Measurements from ENCODE around the gene PRKCI. TPM values are rescaled to one million over a fixed set of nuclear protein-coding genes. Genes with fewer than 3 reads are reported as not detected.

Gene PRKCI
- 79.1 to 90.6 TPM (median 87.4 TPM) in 3 replicates for total RNA-seq (2021)
- Bru-seq, nascent RNA = percentile 87 among the genes with signal in this experiment
- long read RNA-seq, experiment 1, full-length matches to known transcripts = 649 of 795 reads
- long read RNA-seq, experiment 1, partial matches to known transcripts = 53 of 795 reads
- long read RNA-seq, experiment 1, other reads (novel, unspliced or antisense) = 93 of 795 reads
- long read RNA-seq, experiment 2, full-length matches to known transcripts = 42 of 109 reads
- long read RNA-seq, experiment 2, partial matches to known transcripts = 12 of 109 reads
- long read RNA-seq, experiment 2, other reads (novel, unspliced or antisense) = 55 of 109 reads
- long read RNA-seq, experiment 3, full-length matches to known transcripts = 1 of 6 reads
- long read RNA-seq, experiment 3, partial matches to known transcripts = 2 of 6 reads
- long read RNA-seq, experiment 3, other reads (novel, unspliced or antisense) = 3 of 6 reads

DNA sequence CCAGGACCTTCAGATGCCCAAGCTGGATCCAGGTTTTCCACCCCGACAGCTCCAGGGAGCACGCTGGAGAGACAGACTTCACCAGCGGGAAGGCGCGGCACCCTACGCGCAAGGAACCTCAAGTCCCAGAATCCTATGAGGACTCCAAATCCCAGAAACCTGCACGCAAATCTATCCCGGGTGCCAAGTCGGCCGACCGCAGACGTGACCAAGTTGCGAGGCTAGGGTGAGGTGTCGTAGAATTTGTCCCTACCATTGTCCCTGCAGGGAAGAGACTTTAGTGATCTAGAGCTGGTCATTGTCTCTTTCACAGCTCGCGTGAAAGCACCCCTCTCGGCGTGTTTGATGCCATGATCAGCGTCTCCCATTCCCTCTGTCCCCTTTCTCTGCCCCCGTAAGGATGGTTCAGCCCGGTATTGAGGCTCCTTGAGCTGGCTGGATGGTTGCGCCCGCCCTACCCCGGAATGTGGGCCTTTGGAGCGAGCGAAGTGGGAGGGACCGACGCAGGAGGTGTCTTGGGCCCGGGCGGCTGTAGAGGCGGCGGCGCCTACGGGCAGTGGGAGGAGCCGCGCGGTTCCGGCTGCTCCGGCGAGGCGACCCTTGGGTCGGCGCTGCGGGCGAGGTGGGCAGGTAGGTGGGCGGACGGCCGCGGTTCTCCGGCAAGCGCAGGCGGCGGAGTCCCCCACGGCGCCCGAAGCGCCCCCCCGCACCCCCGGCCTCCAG is at the start of gene PRKCI:
Gene PRKCI (plus strand): TSS at position 501 of the 723 bp plus-strand sequence. CDS start 246 bp downstream, outside the sequence.
- DNase-seq (ENCODE audit: low spot score) = peak; percentile 96
- Mint-ChIP-seq H3K36me3 (no peaks in the 10 kb centered on the region), H3K27ac (peak within 1 kb of the TSS; percentile 99), H3K4me3 (peak within 1 kb of the TSS; percentile 93), H3K4me1 (peaks cover 28% of the 10 kb centered on the region), H3K27me3 (ENCODE audit: low read depth) (no peaks in the 10 kb centered on the region), H3K9me3 (no peaks in the 10 kb centered on the region)
- ATAC-seq = peak; percentile 96
- ChIA-PET POLR2A (no interaction called here), CTCF (interaction anchor here (1.6 kb wide), 1 partner anchor 103 kb away, joined by 3 read pairs; no protein-coding TSS in a partner anchor)
- TF ChIP-seq MYBL2 (CRISPR knock-in tag; IDR thresholded peaks at IDR 0.05) (no peak), GTF2I (CRISPR knock-in tag; conservative IDR thresholded peaks at IDR 0.05) (no peak), ZNF423 (CRISPR knock-in tag; IDR thresholded peaks at IDR 0.05) (peak; percentile 72), NFE2L1 (CRISPR knock-in tag; IDR thresholded peaks at IDR 0.05) (no peak), SP1 (CRISPR knock-in tag; conservative IDR thresholded peaks at IDR 0.05) (no peak; the same call in 1 of the 2 replicates), ZNF317 (CRISPR knock-in tag; IDR thresholded peaks at IDR 0.05; ENCODE audit: borderline replicate concordance, low read depth) (no peak), SOX15 (CRISPR knock-in tag; IDR thresholded peaks at IDR 0.05) (no peak), ESRRA (CRISPR knock-in tag; IDR thresholded peaks at IDR 0.05; ENCODE audit: borderline replicate concordance) (no peak), NR2C2 (CRISPR knock-in tag; IDR thresholded peaks at IDR 0.05) (no peak), ETV6 (CRISPR knock-in tag; IDR thresholded peaks at IDR 0.05) (peak; percentile 63), TP53 (CRISPR knock-in tag; IDR thresholded peaks at IDR 0.05) (0 out of 2 replicates have a peak, but pooled peaks have one; percentile 54), RORB (CRISPR knock-in tag; IDR thresholded peaks at IDR 0.05) (no peak), GRHL2 (CRISPR knock-in tag; IDR thresholded peaks at IDR 0.05; ENCODE audit: insufficient replicate concordance, severe bottlenecking) (no peak)
- TF ChIP-seq, protein P1, sequence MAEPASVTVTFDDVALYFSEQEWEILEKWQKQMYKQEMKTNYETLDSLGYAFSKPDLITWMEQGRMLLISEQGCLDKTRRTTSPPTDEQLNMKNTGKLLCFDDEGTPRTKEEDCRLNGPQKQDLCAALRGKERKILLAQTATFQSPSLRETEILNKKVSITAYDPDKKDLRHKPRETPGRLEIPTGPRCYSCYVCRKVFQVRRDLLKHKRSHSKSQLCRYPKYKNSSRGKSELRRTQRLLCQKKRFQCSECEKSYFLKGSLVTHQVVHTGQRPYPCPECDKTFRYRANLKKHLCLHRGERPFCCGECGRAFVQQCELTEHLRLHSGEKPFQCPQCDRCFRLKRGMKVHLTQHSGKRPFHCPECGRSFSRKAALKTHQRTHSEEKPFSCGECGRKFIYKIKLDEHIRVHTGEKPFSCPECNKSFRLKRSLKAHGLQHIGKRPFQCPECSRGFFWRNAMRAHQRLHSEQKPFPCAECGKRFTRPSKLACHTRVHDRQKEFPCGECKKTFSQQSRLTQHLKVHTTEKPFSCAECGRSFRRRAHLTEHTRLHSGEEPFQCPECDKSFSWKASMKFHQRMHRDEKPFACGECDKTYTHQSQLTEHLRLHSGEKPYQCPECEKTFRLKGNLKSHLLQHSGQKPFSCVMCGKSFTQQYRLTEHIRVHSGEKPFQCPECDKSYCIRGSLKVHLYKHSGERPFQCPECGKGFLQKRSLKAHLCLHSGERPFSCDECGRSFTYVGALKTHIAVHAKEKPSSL (CRISPR knock-in tag; conservative IDR thresholded peaks at IDR 0.05) = no peak
- TF ChIP-seq, protein P2, sequence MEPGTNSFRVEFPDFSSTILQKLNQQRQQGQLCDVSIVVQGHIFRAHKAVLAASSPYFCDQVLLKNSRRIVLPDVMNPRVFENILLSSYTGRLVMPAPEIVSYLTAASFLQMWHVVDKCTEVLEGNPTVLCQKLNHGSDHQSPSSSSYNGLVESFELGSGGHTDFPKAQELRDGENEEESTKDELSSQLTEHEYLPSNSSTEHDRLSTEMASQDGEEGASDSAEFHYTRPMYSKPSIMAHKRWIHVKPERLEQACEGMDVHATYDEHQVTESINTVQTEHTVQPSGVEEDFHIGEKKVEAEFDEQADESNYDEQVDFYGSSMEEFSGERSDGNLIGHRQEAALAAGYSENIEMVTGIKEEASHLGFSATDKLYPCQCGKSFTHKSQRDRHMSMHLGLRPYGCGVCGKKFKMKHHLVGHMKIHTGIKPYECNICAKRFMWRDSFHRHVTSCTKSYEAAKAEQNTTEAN (CRISPR knock-in tag; IDR thresholded peaks at IDR 0.05) = no peak
- TF ChIP-seq, protein P3, sequence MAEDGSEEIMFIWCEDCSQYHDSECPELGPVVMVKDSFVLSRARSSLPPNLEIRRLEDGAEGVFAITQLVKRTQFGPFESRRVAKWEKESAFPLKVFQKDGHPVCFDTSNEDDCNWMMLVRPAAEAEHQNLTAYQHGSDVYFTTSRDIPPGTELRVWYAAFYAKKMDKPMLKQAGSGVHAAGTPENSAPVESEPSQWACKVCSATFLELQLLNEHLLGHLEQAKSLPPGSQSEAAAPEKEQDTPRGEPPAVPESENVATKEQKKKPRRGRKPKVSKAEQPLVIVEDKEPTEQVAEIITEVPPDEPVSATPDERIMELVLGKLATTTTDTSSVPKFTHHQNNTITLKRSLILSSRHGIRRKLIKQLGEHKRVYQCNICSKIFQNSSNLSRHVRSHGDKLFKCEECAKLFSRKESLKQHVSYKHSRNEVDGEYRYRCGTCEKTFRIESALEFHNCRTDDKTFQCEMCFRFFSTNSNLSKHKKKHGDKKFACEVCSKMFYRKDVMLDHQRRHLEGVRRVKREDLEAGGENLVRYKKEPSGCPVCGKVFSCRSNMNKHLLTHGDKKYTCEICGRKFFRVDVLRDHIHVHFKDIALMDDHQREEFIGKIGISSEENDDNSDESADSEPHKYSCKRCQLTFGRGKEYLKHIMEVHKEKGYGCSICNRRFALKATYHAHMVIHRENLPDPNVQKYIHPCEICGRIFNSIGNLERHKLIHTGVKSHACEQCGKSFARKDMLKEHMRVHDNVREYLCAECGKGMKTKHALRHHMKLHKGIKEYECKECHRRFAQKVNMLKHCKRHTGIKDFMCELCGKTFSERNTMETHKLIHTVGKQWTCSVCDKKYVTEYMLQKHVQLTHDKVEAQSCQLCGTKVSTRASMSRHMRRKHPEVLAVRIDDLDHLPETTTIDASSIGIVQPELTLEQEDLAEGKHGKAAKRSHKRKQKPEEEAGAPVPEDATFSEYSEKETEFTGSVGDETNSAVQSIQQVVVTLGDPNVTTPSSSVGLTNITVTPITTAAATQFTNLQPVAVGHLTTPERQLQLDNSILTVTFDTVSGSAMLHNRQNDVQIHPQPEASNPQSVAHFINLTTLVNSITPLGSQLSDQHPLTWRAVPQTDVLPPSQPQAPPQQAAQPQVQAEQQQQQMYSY (CRISPR knock-in tag; IDR thresholded peaks at IDR 0.05) = no peak
- TF ChIP-seq, protein P4, sequence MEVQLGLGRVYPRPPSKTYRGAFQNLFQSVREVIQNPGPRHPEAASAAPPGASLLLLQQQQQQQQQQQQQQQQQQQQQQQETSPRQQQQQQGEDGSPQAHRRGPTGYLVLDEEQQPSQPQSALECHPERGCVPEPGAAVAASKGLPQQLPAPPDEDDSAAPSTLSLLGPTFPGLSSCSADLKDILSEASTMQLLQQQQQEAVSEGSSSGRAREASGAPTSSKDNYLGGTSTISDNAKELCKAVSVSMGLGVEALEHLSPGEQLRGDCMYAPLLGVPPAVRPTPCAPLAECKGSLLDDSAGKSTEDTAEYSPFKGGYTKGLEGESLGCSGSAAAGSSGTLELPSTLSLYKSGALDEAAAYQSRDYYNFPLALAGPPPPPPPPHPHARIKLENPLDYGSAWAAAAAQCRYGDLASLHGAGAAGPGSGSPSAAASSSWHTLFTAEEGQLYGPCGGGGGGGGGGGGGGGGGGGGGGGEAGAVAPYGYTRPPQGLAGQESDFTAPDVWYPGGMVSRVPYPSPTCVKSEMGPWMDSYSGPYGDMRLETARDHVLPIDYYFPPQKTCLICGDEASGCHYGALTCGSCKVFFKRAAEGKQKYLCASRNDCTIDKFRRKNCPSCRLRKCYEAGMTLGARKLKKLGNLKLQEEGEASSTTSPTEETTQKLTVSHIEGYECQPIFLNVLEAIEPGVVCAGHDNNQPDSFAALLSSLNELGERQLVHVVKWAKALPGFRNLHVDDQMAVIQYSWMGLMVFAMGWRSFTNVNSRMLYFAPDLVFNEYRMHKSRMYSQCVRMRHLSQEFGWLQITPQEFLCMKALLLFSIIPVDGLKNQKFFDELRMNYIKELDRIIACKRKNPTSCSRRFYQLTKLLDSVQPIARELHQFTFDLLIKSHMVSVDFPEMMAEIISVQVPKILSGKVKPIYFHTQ (CRISPR knock-in tag; IDR thresholded peaks at IDR 0.05) = no peak
- TF ChIP-seq, protein P5, sequence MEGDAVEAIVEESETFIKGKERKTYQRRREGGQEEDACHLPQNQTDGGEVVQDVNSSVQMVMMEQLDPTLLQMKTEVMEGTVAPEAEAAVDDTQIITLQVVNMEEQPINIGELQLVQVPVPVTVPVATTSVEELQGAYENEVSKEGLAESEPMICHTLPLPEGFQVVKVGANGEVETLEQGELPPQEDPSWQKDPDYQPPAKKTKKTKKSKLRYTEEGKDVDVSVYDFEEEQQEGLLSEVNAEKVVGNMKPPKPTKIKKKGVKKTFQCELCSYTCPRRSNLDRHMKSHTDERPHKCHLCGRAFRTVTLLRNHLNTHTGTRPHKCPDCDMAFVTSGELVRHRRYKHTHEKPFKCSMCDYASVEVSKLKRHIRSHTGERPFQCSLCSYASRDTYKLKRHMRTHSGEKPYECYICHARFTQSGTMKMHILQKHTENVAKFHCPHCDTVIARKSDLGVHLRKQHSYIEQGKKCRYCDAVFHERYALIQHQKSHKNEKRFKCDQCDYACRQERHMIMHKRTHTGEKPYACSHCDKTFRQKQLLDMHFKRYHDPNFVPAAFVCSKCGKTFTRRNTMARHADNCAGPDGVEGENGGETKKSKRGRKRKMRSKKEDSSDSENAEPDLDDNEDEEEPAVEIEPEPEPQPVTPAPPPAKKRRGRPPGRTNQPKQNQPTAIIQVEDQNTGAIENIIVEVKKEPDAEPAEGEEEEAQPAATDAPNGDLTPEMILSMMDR (IDR thresholded peaks at IDR 0.05) = no peak
- TF ChIP-seq, protein P6, sequence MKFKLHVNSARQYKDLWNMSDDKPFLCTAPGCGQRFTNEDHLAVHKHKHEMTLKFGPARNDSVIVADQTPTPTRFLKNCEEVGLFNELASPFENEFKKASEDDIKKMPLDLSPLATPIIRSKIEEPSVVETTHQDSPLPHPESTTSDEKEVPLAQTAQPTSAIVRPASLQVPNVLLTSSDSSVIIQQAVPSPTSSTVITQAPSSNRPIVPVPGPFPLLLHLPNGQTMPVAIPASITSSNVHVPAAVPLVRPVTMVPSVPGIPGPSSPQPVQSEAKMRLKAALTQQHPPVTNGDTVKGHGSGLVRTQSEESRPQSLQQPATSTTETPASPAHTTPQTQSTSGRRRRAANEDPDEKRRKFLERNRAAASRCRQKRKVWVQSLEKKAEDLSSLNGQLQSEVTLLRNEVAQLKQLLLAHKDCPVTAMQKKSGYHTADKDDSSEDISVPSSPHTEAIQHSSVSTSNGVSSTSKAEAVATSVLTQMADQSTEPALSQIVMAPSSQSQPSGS (CRISPR knock-in tag; IDR thresholded peaks at IDR 0.05; ENCODE audit: borderline replicate concordance, low read depth) = no peak

Data from WTC11 (cell line).